Endodermal cell (in vitro differentiated cells): Measurements from ENCODE around the gene KIF1B. TPM values are rescaled to one million over a fixed set of nuclear protein-coding genes. Genes with fewer than 3 reads are reported as not detected.

Experiments
- DNase-seq: peaks from one replicate; pipeline ENCODE4 v3.0.0-alpha.2; 2017
- H3K27ac ChIP-seq: 2 replicates; pipeline ENCODE4 v1.5.1; 2013; ENCODE audit warnings: mild to moderate bottlenecking, low read depth, low read length, moderate library complexity
- H3K27me3 ChIP-seq: 2 replicates; pipeline ENCODE4 v1.6.1; 2013; ENCODE audit warnings: mild to moderate bottlenecking, low read length, moderate library complexity; ENCODE audit not compliant: insufficient read depth, control insufficient read depth, poor library complexity, severe bottlenecking
- H3K36me3 ChIP-seq: 2 replicates; pipeline ENCODE4 v1.7.0; 2013; ENCODE audit warnings: mild to moderate bottlenecking, low read length, moderate library complexity; ENCODE audit not compliant: control insufficient read depth, insufficient read depth
- H3K4me1 ChIP-seq: one replicate; pipeline ENCODE4 v1.7.0; 2013; ENCODE audit warnings: low read length; ENCODE audit not compliant: control insufficient read depth, insufficient read depth
- H3K4me3 ChIP-seq: 2 replicates; pipeline ENCODE4 v1.5.1; 2013; ENCODE audit warnings: mild to moderate bottlenecking, low read length, moderate library complexity
- H3K9ac ChIP-seq: 2 replicates; pipeline ENCODE4 v1.6.1; 2013; ENCODE audit warnings: mild to moderate bottlenecking, low read length, moderate library complexity; ENCODE audit not compliant: poor library complexity, severe bottlenecking; ENCODE audit errors: extremely low read depth
- H3K9me3 ChIP-seq: 2 replicates; pipeline ENCODE4 v1.6.1; 2013; ENCODE audit warnings: mild to moderate bottlenecking, low read length, moderate library complexity; ENCODE audit not compliant: control insufficient read depth
- H3K27ac Mint-ChIP-seq: 2 replicates; pipeline ENCODE4 v1.8.0; 2020; ENCODE audit warnings: mixed read lengths
- H3K27me3 Mint-ChIP-seq: 2 replicates; pipeline ENCODE4 v1.8.0; 2021; ENCODE audit warnings: mild to moderate bottlenecking, mixed read lengths; ENCODE audit not compliant: insufficient read depth
- H3K36me3 Mint-ChIP-seq: 2 replicates; pipeline ENCODE4 v1.8.0; 2020; ENCODE audit warnings: low read depth, mixed read lengths
- H3K4me1 Mint-ChIP-seq: 2 replicates; pipeline ENCODE4 v1.8.0; 2020; ENCODE audit warnings: mixed read lengths
- H3K4me3 Mint-ChIP-seq: 2 replicates; pipeline ENCODE4 v1.8.0; 2020; ENCODE audit warnings: mild to moderate bottlenecking, moderate library complexity, mixed read lengths
- H3K9me3 Mint-ChIP-seq: 2 replicates; pipeline ENCODE4 v1.8.0; 2020; ENCODE audit warnings: mild to moderate bottlenecking, mixed read lengths
- CTCF ChIP-seq: fragments of 200-600 bp; sonication (generic); conservative IDR thresholded peaks from 2 replicates; pipeline ENCODE4 v1.5.0; 2021; ENCODE audit warnings: antibody characterized with exemption, mild to moderate bottlenecking
- WGBS, 2 experiments: methylation state at CpG; one replicate each; pipeline versions ENCODE4 v1.1.5 to v1.1.7; 2013; ENCODE audit warnings: missing lambda C conversion rate in 2 of 2, mixed read lengths in 1 of 2; ENCODE audit not compliant: insufficient coverage in 1 of 2, insufficient read length in 1 of 2; 5-methylcytosine and 5-hydroxymethylcytosine counted together
- total RNA-seq, 2 donors: library from RNA; stranded (reverse); fragmentation: NEBNext Ultra II Directional in 1 of 2; extraction: Animal tissue kit (Norgen Biotek cat#: 25700) in 1 of 2; gene quantifications; 2 replicates in 1 of 2; 3 replicates in 1 of 2; pipeline ENCODE4 v1.2.1, GENCODE V29; 2021

Gene KIF1B
- total RNA-seq, 2 donors from 2014 or later: 71.5 to 74.2 TPM

DNA sequence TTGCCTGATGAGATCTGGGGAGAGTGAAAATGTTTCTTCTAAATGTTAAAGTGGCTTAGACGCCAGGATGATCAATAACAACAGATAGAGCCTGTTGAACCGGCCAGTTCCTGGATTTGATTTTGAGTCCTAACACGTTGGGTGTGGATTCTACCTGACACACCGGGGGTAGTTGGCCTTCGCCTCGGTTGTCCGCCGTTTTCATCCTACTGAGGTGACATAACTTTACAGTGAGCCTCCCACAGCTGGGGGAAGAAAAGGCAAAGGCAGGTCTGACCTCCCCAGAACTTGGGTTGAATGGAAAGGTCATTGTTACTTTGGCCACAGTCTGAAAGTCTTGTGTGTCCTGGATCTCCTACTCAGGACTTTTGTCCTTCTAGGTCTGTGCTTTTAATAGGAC lies 189.6 kb downstream of the KIF1B start:
- Mint-ChIP-seq H3K27me3 (no peaks in the 10 kb centered on the region), H3K9me3 (peaks cover 2% of the 10 kb centered on the region), H3K27ac (peak overlapping the region; percentile 69), H3K4me1 (peaks cover 14% of the 10 kb centered on the region), H3K4me3 (peak overlapping the region; percentile 79), H3K36me3 (peaks cover 39% of the 10 kb centered on the region)
- Histone ChIP-seq H3K36me3 (peaks cover 35% of the 10 kb centered on the region), H3K9me3 (no peaks in the 10 kb centered on the region), H3K9ac (peak overlapping the region; percentile 73), H3K4me1 (no peaks in the 10 kb centered on the region), H3K27ac (no peak overlapping the region), H3K27me3 (no peaks in the 10 kb centered on the region), H3K4me3 (peak overlapping the region; percentile 87)
- 13 to 26% methylated on average over 7 to 8 of the region's 8 CpGs for WGBS, 2 experiments
- TF ChIP-seq CTCF: no peak
- DNase-seq: peak; percentile 56

- Mint-ChIP-seq H3K4me3 (peak overlapping the region; percentile 79), H3K27me3 (no peaks in the 10 kb centered on the region), H3K27ac (peak overlapping the region; percentile 66), H3K36me3 (peaks cover 46% of the 10 kb centered on the region), H3K9me3 (no peaks in the 10 kb centered on the region), H3K4me1 (peaks cover 14% of the 10 kb centered on the region)
- Histone ChIP-seq H3K4me1 (no peaks in the 10 kb centered on the region), H3K4me3 (no peak overlapping the region), H3K27me3 (no peaks in the 10 kb centered on the region), H3K36me3 (peaks cover 47% of the 10 kb centered on the region), H3K9ac (no peak overlapping the region), H3K9me3 (no peaks in the 10 kb centered on the region), H3K27ac (no peak overlapping the region)
- no peak for TF ChIP-seq CTCF
- DNase-seq: no peak
- 90 to 91% methylated on average over 1 of the region's 1 CpG for WGBS, 2 experiments
Observed at GRCh38 chr1:10401281-10401680, 190.9 kb downstream of the KIF1B start.

DNA sequence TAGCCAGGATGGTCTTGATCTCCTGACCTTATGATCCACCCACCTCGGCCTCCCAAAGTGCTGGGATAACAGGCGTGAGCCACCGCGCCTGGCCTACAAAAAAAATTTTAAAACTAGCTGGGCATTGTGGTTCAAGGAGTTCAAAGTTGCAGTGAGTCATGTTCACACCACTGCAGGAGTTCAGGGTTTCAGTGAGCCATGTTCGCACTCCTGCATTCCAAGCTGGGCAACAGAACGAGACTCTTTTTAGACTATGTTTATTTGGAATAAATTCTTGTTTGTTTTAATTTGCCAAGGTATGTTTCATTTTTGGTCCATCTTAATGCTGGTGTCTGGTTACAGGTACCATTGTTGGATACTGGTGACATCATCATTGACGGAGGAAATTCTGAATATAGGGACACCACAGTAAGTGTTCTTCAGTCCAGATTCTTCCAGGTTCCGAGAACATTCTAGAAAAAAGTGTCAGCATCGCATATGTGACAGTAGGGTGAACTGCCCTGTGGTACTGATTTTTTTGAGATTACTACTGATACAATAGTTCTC lies 192.4 kb downstream of the KIF1B start:
- no peak for DNase-seq
- Mint-ChIP-seq H3K27me3 (no peaks in the 10 kb centered on the region), H3K4me1 (peaks cover 14% of the 10 kb centered on the region), H3K9me3 (no peaks in the 10 kb centered on the region), H3K4me3 (no peak overlapping the region), H3K27ac (no peak overlapping the region), H3K36me3 (peaks cover 61% of the 10 kb centered on the region)
- Histone ChIP-seq H3K9me3 (no peaks in the 10 kb centered on the region), H3K27me3 (no peaks in the 10 kb centered on the region), H3K4me1 (no peaks in the 10 kb centered on the region), H3K9ac (no peak overlapping the region), H3K4me3 (no peak overlapping the region), H3K27ac (no peak overlapping the region), H3K36me3 (peaks cover 63% of the 10 kb centered on the region)
- TF ChIP-seq CTCF: no peak
- 94 to 100% methylated on average over 9 of the region's 9 CpGs for WGBS, 2 experiments
